ENCODE results near the gene ANO2.

The ANO2 gene

DNA sequence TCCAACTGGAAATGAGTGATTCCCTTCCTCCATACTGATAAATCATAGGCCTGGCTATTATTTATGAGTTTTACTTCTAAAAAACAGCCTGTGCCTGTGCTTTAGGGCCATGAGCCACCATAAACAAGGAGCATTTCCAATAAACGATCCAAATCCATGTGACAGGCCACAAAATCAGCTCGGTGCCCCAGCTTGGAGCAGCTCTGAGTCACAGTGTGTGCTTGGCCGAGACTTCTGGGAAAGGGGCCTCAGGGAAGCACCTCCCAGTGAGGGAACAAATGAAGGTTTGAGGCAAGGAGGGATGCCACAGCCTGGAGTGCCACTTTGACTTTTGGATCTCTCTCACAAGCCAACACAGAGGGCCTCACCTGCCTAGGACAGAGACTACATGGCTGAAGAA, 322.8 kb downstream of the ANO2 start:
- no peak for DNase-seq (ENCODE audit: low spot score)

GRCh38 chr12:5621329-5621728, 323.7 kb downstream of the ANO2 start:
- DNase-seq (ENCODE audit: low spot score): no peak

- DNase-seq (ENCODE audit: low spot score): no peak
These were observed 324.2 kb downstream of the ANO2 start for GRCh38 chr12:5620896-5621295.

DNA sequence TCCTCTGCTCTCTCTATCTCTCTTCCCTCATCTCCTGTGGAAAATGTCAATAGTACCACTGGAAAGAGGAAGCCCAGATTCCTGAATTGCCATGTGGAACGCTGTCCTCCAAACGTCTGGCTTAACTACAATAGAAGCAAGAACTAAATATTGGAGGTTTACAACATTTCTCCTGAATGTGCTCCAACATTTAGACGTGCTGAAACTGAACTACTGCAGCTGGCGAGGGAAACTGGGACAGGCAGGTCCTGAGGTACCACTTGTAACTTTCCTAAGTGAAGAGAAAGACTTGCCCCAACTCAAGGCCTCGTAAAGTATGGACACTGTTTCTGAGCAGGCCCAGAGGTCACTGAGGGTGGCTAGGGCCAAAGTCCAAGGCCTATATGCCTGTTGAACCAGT, 325.4 kb downstream of the ANO2 start:
- DNase-seq (ENCODE audit: low spot score): no peak

DNA sequence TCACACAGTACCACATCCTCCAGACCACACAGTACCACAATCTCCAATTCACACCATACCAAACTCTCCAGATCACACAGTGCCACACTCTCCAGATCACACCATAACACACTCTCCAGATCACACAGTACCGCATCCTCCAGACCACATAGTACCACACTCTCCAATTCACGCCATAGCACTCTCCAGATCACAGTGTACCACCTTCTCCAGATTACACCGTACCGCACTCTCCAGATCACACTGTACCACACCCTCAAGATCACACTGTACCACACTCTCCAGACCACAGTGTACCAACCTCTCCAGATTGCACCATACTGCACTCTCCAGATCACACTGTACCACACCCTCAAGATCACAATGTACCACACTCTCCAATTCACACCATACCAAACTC, 328.2 kb downstream of the ANO2 start:
- no peak for DNase-seq (ENCODE audit: low spot score)

DNA sequence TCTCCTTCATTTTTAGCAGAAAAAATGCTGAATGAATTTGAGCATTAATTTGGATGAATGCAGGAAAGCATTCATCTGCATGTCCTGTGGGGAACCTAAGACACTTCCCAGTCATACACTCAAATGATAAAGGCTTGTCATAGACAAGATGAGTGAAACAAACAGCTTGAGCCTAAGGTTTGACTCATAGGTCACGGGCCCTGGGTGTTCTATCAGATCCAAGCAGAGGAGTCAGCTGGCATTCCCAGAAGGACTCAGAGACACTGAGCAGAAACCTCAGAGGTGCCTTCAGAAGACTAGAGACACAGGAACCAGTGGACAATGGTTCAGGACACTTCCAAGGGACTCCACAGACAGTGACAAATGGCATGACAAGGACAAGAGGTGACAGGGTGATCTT, 329.3 kb downstream of the ANO2 start:
- no peak for DNase-seq (ENCODE audit: low spot score)

DNA sequence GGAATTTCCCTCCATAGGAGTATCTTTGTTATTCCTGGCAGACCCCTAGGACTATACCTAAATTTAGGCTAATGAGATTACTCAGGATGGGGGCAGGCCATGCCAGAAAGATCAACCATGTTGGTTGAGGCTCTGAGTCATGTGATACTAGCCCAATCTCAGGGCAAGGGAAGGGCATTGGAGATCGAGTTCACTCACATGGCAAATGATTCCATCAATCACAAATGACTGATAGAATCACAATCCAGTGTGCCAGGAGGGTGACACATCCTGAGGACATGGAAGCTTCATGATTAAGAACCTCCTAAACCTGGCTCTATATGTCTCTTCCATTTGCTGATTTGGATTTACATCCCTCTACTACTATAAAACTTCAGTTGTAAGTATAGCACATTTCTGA, 330.8 kb downstream of the ANO2 start:
- no peak for DNase-seq (ENCODE audit: low spot score)

- DNase-seq (ENCODE audit: low spot score): no peak
These were observed 332.3 kb downstream of the ANO2 start for GRCh38 chr12:5612556-5613410.

DNA sequence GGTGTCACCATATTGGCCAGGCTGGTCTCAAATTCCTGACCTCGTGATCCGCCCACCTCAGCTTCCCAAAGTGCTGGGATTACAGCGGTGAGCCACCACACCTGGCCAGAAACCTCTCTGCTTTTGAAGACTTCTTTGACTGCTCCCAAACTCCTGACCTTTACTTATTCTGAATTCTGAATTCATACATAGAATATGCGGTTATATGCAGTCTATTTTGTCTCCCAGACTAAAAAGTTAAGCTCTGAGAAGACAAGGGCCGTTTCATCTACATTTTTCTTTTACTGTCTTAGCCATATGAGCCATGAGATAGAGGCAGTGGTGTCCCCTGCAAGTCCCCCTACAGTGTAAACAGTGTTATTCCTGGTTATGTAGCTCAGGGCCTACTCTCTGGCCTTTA, 333.9 kb downstream of the ANO2 start:
- DNase-seq (ENCODE audit: low spot score): no peak

DNA sequence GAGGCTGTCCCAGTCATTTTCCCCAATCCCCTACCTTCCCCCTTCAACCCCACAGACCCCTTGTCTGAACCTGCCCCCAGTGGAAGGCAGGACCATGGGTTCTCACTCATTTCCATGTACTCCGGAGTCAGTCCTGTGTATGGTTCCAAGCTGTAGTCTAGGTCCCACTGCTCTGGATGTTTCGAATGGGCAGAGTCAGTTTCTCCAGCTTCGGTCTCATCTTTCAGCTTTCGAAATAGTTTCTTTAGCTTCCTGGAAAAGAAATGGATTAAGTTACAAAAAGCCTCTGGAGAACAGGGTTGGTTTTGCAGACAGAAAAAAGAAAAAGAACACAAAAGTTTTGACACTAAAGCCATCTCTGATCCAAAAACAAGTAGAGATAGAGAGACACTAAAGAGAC, 345.7 kb downstream of the ANO2 start:
- DNase-seq (ENCODE audit: low spot score): no peak

DNA sequence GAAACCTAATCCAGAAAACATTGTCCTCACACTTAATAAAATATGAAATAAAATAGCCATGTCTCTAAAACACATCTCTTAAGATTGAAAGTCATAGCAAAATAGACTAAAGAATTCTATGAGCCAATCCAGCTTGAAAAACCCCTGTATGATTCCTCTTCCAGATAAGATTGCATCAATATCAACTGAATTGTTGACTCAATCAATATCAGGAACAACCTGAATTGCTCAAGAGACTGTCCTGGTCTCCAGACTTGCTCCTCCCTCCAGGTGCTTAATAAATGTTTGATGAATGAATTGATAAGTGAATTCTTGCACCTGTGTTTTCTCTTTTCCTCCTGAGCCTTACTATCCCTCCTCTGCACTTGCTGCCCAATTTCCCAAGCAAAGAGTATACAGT, 351.1 kb downstream of the ANO2 start:
- no peak for DNase-seq (ENCODE audit: low spot score)

DNA sequence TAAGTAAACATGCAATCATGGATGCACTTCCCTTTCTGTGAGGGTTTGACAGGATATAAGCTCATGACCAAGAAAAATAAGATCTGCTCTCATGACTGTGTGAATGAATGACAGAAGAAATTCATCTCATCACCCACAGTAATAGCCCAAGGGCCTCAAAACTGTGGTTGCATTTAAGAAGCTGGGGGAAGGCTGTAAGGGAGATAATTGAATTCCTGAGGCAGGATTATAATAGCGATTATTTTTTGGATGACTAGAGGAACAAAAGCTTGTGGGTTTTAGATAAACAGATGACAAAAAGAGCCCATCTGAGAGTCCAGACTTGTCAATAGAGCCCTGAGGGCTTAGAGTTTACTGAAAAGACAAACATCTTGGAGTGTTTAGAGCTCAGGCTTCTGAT, 352.0 kb downstream of the ANO2 start:
- DNase-seq (ENCODE audit: low spot score): no peak

GRCh38 chr12:5592310-5592709, 352.7 kb downstream of the ANO2 start:
- no peak for DNase-seq (ENCODE audit: low spot score)

- no peak for DNase-seq (ENCODE audit: low spot score)
These were observed 354.7 kb downstream of the ANO2 start for GRCh38 chr12:5590316-5590715.

DNA sequence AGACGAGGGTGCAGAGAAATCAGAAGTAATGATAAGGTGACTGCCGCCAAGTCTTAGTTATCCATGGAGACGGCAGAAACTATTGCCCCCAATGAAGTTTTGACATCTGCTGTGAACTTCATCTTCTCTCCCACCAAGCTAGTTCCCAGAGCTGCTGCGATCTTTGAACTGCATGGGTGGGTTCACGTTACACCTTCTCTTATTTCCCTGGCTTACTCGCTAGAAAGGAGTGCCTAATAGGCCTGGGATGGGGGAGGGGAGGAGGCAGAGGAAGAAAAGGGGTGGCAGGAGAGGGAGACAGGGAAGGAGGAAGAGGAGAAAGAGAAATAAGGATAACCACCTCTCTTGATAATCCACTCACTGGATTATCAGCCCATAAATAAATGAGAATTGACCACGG, 356.0 kb downstream of the ANO2 start:
- DNase-seq (ENCODE audit: low spot score): no peak

- no peak for DNase-seq (ENCODE audit: low spot score)
These were observed 356.5 kb downstream of the ANO2 start for GRCh38 chr12:5588591-5588990.

DNA sequence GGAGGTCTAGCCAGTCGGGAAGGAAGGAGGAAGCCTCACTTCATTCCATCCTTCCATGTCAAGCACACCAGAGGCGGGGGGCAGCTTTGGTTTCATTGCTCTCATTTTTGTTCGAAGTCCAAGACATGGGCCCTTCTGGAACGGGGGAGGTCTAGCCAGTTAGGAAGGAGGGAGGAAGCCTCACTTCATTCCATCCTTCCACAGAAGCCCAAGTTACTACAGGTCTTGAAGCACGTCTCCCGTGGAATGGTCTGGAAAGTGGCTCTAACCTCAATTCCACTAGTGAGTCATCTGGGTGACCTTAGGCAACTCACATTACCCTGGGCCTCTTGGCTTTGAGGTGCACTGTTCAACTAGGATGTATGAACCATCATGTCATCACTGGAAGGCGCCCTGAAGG, 356.9 kb downstream of the ANO2 start:
- no peak for DNase-seq (ENCODE audit: low spot score)

DNA sequence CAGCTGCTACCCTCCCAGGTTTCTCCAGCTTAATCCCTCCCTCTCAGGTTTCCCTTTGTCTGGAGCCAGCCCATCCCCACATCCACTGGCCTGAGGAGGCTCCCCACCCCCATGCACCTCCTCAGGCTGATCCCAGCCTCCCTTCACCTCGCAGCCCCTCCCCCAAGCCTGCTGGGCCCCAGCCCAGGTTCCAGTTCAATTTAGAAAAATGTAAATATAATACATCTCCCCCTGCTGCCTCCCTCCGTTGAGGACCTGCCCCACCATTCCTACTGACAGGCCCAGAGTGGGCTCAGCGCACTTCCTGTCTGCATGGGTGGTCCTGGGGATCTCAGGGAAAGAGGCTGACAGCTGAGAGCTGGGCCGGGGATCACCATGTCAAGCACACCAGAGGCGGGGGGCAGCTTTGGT, 357.3 kb downstream of the ANO2 start:
- DNase-seq (ENCODE audit: low spot score): no peak

DNA sequence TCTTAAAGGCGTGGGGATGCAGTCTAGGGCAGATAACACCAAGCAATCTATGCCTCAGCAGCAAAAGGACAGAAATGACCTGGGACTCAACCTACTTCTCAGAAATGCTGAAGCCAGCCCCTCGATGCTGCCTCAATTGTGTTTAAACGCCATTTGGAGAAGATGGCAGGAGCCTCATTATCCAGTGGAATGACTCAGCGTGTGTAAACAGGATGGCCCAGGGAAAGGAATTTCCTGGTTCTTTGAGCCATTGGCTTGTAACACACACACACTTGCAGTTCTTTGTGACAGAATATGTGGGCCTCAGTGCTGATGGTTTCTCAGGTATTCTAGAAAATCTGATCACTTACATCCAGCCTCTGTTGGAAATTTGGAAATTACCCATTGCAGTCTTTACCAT, 358.9 kb downstream of the ANO2 start:
- no peak for DNase-seq (ENCODE audit: low spot score)

DNA sequence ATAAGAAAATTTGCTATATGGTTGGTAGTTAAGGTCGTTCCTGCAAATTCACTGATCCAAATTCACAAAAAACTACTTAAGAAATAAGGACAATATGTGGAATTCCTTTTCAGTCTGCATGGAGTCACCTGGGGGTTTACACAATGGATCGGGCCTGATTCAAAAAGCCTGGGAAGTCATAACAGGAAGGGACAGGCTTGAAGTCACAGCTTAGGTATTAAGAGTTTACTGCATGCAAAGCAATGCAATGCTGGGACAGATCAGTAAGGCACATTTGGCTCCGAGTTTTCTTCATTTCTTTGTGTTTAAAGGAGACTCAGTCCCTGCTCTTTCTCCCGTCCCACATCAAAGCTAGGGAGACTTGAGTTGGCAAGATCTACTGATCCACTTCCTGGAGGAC, 359.9 kb downstream of the ANO2 start:
- no peak for DNase-seq (ENCODE audit: low spot score)

GRCh38 chr12:5584412-5585175, 360.5 kb downstream of the ANO2 start:
- DNase-seq (ENCODE audit: low spot score): no peak

DNA sequence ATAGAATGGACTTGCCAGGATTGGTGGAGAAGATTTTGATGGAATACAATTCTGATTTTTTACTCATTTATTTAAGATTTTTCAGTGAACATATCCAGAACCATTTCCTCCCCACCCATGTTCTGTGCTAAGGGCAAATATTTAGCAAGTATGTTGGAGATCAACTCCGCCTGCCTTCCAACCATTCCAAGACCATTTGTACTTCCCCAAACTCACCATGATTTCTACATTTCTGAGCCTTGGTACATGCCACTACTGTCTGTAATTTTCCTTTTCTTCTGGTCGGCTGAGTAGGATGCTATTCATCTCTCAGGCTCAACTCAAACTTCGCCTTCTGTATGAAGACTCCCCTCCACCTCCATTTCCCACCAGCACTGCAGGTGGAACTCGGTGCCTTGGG, 362.5 kb downstream of the ANO2 start:
- DNase-seq (ENCODE audit: low spot score): no peak

DNA sequence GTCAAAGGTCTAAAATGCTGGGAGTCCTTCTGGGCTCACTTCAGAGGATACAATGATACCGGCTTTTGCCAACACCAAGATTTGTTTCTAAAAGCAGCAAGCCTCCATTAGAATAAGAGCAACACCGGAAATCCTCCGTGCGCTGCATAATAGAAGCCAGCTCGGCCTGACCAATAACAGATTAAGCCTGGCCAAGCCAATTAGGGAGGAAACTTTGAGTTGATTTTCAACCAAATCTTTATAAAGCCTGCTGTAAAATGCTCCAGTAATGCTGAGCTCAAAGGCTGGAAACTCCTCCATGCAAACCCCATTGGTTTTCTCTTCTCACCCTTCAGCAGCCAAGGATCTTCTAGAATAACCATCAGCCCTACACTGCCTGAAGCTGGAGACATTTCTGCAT, 363.0 kb downstream of the ANO2 start:
- no peak for DNase-seq (ENCODE audit: low spot score)

DNA sequence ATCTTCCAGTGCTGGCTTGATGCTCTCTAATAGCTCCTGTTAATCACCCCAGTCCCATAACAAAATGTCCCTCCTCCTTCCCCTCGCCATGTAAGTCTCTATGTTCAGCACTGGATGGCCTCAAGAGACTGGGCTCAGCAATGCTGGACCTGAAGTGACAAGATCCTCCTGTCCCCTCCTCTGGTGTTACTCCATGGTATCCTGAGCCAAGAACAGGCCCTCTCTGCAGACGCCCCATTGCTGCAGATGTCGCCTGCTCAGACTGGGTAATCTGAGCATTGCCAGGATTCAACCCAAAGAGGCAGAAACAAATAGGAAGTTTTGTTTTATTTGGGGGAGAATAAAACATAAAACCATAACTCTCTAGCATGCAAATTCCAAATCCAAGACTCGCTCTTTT, 363.4 kb downstream of the ANO2 start:
- DNase-seq (ENCODE audit: low spot score): no peak
